Stimulated activated CD8-positive, alpha-beta memory T cell treated with anti-CD3 and anti-CD28 coated beads, Interleukin-4, amount 100 ng/mL, for 4 hours (primary cell): ENCODE measurements around the gene ZNF660.
"Not testable (repeated sequence)": the region's sequence is repeated elsewhere in the genome, so short reads cannot be mapped to it uniquely, and the experiment has no call there.

Source experiments
- DNase-seq, 2 donors: peaks; one replicate each; pipeline ENCODE4 v3.0.0-alpha.2; 2020; ENCODE audit warnings: low read depth in 2 of 2, low spot score in 1 of 2

ZNF660 gene

GRCh38 chr3:44584646-44585501 is at the start of gene ZNF660:
ZNF660 (plus strand) TSS chr3:44584964; CDS start chr3:44594194, 9,230 bp downstream.
- no peak for DNase-seq

DNA sequence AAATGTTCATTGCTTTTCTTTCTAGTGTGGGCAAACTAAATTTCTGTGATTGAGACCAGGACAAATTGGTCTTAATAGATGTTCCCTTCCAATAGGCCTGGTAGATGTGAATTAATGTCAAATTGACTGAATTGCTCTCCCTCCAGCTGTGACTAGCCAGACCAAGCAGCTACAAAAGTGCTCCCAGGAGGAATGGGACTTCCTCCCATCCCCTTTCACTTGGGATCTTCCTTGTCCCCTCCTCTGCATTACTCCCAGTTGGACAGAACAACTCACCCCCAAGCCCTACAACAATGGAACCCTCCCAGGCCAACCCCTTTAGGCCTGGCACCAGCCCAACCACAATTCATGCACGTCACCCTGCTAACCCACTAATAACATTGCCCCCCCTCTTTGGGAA is 49.4 kb upstream of the ZNF660 start:
- no peak for DNase-seq

DNA sequence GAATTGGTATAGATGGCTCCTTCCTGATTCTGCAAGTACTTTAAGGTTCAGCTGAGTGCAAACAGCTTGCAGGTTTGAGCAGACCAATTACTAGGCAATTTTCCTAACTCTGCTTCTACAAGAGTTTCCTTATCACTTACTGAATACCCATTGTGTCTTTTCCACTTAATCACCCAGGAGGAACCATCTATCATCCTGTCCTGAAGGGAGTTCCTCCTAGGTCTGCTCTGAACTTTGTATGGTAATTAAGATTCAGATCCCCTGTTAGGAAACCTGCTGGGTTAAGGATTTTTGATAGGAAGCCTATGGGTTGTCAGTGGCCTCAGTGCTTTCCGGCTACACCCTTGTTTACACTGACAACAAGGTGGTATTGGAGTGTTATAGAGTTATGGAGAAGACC is 40.0 kb upstream of the ZNF660 start:
- not testable (repeated sequence) for DNase-seq

DNA sequence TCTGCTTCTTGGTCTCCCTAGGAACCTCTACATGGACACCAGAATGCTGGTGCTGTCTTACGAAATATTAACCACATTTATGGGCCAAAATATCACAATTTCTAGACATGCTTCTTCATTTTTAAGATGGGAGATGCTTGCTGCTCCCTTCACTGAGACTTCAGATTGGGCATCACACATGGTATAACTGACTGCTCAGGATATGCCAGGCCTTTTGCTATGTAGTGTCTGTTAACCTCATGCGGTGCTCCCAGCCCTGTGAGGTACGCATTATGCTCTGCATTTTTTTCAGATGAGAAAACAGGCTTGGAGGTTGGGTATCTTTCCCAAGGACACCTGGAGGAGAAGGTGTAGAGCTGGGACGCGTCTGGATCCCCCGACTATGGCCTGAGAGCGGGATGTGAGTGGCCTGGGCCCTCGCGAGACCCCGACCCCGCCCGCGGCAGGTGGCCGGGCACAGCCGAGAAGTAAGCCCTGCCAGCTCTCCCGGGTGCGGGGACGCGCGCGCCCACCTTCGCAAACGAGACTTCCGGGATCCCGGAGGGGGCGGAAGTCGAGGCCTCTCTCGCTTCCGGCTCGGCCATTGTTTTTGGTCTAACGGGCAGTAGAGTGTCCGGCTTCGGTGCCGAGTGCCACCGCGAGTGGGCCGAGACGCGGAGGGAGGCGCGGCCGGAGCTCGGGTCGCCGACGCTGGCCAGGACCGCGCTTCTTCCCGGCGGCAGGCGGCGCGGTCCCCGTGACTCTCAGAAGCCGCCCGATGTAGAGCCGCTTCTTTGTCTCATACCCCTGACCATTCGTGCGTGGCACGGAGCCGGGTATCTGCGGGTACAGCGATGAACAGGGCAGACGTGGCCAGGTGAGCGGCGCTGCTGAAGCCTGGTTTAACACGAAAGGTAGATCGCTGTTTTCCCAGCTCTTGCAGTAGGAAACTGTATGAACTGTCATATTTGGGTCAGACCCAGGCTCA is 29.9 kb upstream of the ZNF660 start, which contains the start of gene ZKSCAN7:
ZKSCAN7 (plus strand) TSS at position 568 of the 967 bp plus-strand sequence. CDS start 1,855 bp downstream, outside the sequence.
- DNase-seq = peak; percentile 28 to 35

- no peak for DNase-seq
Measured at GRCh38 chr3:44555723-44556122, 29.0 kb upstream of the ZNF660 start.

GRCh38 chr3:44557074-44557473 is 27.7 kb upstream of the ZNF660 start:
- no peak for DNase-seq

- DNase-seq = no peak
Measured at GRCh38 chr3:44561076-44561475, 23.7 kb upstream of the ZNF660 start.

- no peak for DNase-seq
Measured at GRCh38 chr3:44562147-44562546, 22.6 kb upstream of the ZNF660 start.

GRCh38 chr3:44568561-44568960 is 16.2 kb upstream of the ZNF660 start:
- DNase-seq = no peak

DNA sequence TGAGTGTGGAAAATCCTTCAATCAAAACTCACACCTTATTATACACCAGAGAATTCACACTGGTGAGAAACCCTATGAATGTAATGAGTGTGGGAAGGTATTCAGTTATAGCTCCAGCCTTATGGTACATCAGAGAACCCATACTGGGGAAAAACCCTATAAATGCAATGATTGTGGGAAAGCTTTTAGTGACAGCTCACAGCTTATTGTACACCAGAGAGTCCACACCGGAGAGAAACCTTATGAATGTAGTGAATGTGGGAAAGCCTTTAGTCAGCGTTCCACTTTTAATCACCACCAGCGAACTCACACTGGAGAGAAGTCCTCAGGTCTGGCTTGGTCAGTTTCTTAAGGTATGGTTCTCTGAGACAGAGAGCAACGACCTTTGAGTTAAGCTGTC is 13.7 kb upstream of the ZNF660 start:
- no peak for DNase-seq

DNA sequence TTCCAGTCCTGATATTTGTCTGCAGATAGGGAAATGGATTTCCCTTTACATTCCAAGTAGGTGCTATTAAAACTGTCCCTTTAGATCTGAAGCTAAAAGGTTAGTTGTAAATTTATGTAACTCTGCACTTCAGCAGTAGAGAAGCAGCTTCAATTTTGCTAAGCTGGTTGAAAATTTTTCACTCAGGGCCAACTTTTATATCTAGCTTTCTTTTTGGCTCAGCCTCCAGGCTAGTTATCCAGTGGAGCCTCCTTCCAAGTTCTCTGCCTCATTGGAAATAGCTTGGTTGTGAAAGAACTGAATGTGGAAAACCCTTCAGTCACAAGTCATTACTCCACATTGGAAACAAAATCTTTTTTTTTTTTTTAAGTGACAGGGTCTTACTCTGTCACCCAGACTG is 8.2 kb upstream of the ZNF660 start:
- DNase-seq = no peak

GRCh38 chr3:44577354-44577952 is 7.3 kb upstream of the ZNF660 start:
- DNase-seq = not testable (repeated sequence)

DNA sequence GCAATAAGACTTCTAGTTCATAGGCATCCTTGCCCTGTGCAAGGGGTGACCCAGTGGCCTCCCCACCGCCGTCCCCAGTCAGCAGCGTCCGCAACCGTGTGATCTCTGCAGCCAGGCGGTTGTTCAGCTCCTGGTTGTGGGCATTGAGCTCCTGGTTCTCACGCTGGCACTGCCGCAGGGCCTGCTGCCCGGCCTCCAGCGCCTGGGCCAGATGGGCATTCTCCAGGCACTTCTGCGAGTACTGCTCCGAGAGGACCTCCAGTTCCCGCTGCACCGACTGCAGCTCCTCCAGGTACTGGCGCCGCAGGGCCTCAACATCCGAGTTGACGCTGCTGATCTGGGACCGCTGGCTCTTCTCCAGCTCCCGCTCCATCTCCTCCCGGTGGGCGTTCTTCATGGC is 6.4 kb upstream of the ZNF660 start:
- not testable (repeated sequence) for DNase-seq

GRCh38 chr3:44578924-44579515 is 5.7 kb upstream of the ZNF660 start:
- DNase-seq = not testable (repeated sequence)

GRCh38 chr3:44579749-44580148 is 5.0 kb upstream of the ZNF660 start:
- DNase-seq = not testable (repeated sequence)

GRCh38 chr3:44580971-44581370 is 3.8 kb upstream of the ZNF660 start:
- not testable (repeated sequence) for DNase-seq

- DNase-seq = no peak
Measured at GRCh38 chr3:44596621-44597020, 11.9 kb downstream of the ZNF660 start.

- no peak for DNase-seq
Measured at GRCh38 chr3:44601749-44602148, 17.0 kb downstream of the ZNF660 start.

DNA sequence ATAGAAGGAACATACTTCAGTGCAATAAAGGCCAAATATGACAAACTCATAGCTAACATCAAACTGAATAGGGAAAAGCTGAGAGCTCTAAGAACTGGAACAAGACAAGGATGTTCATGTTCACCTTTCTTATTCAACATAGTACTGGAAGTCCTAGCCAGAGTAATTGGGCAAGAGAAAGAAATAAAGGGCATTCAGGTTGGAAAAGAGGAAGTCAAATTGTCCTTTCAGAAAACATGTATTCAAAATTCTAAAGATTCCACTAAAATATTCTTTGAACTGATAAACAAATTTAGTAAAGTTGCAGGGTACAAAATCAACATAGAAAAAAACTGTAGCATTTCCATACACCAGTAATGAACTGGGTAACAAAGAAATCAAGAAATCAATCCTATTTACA is 27.9 kb downstream of the ZNF660 start:
- no peak for DNase-seq

DNA sequence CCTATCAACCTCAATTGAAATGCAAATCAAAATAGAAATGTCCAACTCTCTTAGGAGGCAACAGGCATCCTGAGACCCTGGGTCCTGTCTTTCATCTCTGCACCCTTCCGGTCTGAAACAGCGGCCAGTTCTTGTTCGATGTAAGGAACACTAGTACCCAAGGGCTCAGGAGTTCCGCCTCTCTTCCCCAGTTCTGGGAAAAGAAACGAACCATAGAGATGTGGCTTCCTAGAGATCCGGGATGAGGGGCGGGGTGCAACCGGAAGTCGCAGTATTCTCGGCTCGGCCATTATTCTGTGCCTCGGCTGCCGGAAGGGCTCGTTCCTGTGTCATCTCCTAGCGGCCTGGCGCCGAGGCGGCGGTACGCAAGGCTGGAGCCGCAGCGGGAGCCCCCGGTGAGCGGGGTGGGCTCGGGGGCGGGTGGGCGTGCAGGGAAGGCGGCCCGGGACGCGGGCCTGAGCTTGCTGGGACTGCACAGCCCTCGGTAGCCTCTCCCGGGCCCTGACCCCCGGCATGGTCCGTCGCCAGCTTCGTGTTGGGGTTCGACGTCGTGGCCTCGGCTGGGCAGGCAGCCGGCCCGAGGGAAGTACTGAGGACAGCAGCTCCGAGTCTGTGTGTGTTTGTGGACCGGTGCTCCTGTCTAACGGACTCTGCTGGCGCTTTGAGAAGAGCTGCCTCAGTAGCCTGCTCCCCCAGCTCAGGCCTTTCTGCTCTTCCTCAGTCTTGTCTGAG is 40.2 kb downstream of the ZNF660 start, which contains the start of gene ZNF197:
ZNF197 (plus strand) TSS at position 288 of the 732 bp plus-strand sequence. CDS start 4,119 bp downstream, outside the sequence.
- peak; percentile 20 to 24 for DNase-seq
